ENCODE measurements around the gene TPRG1.
A peak's percentile ranks its signal among the peaks of the same experiment; 100 is the strongest.

TPRG1 gene

GRCh38 chr3:189204167-189204866 lies 32.5 kb downstream of the TPRG1 start:
- no peaks in the 10 kb centered on the region for H3K9me3 ChIP-seq

GRCh38 chr3:189204937-189205336 lies 33.2 kb downstream of the TPRG1 start:
- Histone ChIP-seq H3K27me3 (no peaks in the 10 kb centered on the region), H3K4me3 (ENCODE audit: low read depth, low read length) (peak overlapping the region; percentile 8; the same call in 1 of the 2 replicates), H3K9me3 (no peaks in the 10 kb centered on the region), H3K36me3 (no peaks in the 10 kb centered on the region), H3K4me1 (peaks cover 11% of the 10 kb centered on the region)
- no peak for TF ChIP-seq CTCF (IDR thresholded peaks at IDR 0.05; ENCODE audit: low read depth, low read length)
- DNase-seq: no peak

More at GRCh38 chr3:189204167-189204866, 32.5 kb downstream of the TPRG1 start:
- peak overlapping the region; percentile 31 for H3K4me3 ChIP-seq (ENCODE audit: low read depth, low read length)
- H3K4me1 ChIP-seq: peaks cover 11% of the 10 kb centered on the region
- no peak for TF ChIP-seq CTCF (IDR thresholded peaks at IDR 0.05; ENCODE audit: low read depth, low read length)
- peak; percentile 60 for DNase-seq
- no peaks in the 10 kb centered on the region for H3K27me3 ChIP-seq
- H3K36me3 ChIP-seq: no peaks in the 10 kb centered on the region

- H3K9me3 ChIP-seq: no peaks in the 10 kb centered on the region
- no peaks in the 10 kb centered on the region for H3K27me3 ChIP-seq
- H3K4me3 ChIP-seq (ENCODE audit: low read depth, low read length): no peak overlapping the region
- H3K36me3 ChIP-seq: no peaks in the 10 kb centered on the region
- TF ChIP-seq CTCF (IDR thresholded peaks at IDR 0.05; ENCODE audit: low read depth, low read length): no peak
- H3K4me1 ChIP-seq: peaks cover 3% of the 10 kb centered on the region
- no peak for DNase-seq
Observed at GRCh38 chr3:189210251-189210770, 38.5 kb downstream of the TPRG1 start.

GRCh38 chr3:189212681-189213080 lies 40.9 kb downstream of the TPRG1 start:
- H3K9me3 ChIP-seq: no peaks in the 10 kb centered on the region
- H3K36me3 ChIP-seq: no peaks in the 10 kb centered on the region
- TF ChIP-seq CTCF (IDR thresholded peaks at IDR 0.05; ENCODE audit: low read depth, low read length): no peak
- no peaks in the 10 kb centered on the region for H3K27me3 ChIP-seq
- H3K4me3 ChIP-seq (ENCODE audit: low read depth, low read length): no peak overlapping the region
- 0 out of 2 replicates have a peak, but pooled peaks cover 2% of the 10 kb centered on the region for H3K4me1 ChIP-seq
- DNase-seq: no peak

GRCh38 chr3:189214651-189215050 lies 42.9 kb downstream of the TPRG1 start:
- TF ChIP-seq CTCF (IDR thresholded peaks at IDR 0.05; ENCODE audit: low read depth, low read length): no peak
- no peak for DNase-seq
- no peaks in the 10 kb centered on the region for H3K27me3 ChIP-seq
- H3K4me3 ChIP-seq (ENCODE audit: low read depth, low read length): no peak overlapping the region
- 0 out of 2 replicates have a peak, but pooled peaks cover 2% of the 10 kb centered on the region for H3K4me1 ChIP-seq
- no peaks in the 10 kb centered on the region for H3K9me3 ChIP-seq
- H3K36me3 ChIP-seq: no peaks in the 10 kb centered on the region
